Inflammatory macrophage (primary cell): Measurements from ENCODE around the gene TRANK1.
A peak's percentile ranks its signal among the peaks of the same experiment; 100 is the strongest.
"Not testable (repeated sequence)": the region's sequence is repeated elsewhere in the genome, so short reads cannot be mapped to it uniquely, and the experiment has no call there.

Experiments used
- DNase-seq, 2 donors: peaks; one replicate each; pipeline ENCODE4 v3.0.0-alpha.2; 2020 to 2022

TRANK1 gene

DNA sequence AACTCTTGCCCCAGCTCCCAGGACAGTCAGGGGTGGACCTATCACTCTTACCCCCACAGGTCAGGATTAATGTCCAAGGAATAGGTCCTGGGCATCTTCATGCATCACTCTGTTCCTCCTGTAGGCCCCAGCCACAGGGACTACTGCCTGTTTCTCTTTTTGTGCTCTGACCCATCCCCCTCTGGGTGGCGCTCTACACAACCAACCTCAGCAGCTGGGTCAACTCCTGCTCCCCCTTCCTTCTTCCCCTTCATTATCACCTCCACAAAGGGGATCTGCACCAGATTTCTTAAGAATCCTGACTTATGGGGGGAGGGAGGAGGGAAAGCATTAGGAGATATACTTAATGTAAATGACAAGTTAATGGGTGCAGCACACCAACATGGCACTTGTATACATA is 12.2 kb upstream of the TRANK1 start:
- DNase-seq, result no peak

GRCh38 chr3:36956155-36956554 is 11.3 kb upstream of the TRANK1 start:
- DNase-seq, result no peak

- no peak for DNase-seq
Measured at GRCh38 chr3:36954452-36955134, 9.7 kb upstream of the TRANK1 start.

DNA sequence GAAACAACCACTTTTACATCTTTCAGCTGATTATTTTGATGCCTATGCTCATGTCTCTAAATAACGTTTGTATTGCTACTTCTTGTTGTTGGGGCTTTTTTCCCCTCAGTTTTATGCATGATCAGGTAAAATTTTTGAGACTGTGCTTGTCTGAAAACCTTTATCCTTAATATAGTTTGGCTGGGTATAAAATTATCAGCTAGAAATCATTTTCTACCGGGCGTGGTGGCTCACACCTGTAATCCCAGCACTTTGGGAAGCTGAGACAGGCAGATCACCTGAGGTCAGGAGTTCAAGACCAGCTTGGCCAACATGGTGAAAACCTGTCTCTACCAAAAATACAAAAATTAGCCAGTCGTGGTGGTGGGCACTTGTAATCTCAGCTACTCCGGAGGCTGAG is 3.0 kb upstream of the TRANK1 start:
- not testable (repeated sequence) for DNase-seq

GRCh38 chr3:36945333-36945980 is 603 bp upstream of the TRANK1 start:
- no peak for DNase-seq

GRCh38 chr3:36944012-36944640 is 728 bp downstream of the TRANK1 start:
- DNase-seq, result peak; percentile 40 to 48

DNA sequence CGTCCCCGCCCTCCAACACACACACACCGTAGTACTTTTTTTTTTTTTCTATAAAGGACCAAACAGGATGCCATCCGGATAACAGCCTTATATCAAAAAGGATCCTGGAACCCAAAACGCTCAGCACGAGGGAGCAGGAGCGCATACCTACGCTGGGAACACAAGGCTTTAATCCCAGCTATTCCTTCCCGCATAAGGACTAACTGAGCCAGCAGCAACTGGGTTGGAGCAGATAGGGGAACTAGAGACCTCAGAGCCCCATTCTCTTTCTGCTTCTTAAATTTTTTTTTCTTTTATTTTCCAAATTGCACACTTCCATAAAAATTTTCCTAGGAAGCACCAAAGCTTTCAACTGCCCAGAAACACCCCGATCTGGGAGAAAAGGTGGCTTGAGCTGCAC is 1.3 kb downstream of the TRANK1 start:
- DNase-seq, result no peak

GRCh38 chr3:36942638-36943248 is 2.1 kb downstream of the TRANK1 start:
- no peak for DNase-seq

GRCh38 chr3:36941658-36942057 is 3.2 kb downstream of the TRANK1 start:
- no peak for DNase-seq

DNA sequence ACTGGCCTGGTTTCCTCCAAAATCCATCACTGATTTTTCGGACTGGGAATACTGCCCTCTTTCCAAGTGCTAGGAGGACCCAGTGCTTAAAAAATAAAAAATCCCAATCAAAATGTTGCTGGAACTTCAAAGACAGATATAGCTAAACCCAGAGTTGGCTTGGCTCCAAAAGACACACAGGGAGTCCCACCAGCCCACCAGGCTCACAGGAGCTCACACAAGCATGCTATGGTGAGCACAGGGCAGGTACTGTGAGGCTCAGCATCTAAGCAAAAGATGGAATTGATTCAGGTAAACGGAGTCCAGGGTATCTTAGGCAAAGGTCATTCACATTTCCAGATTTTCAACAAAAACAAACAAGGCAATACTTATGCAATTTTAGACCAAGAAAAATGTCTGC is 3.7 kb downstream of the TRANK1 start:
- no peak for DNase-seq

GRCh38 chr3:36937492-36937891 is 7.4 kb downstream of the TRANK1 start:
- DNase-seq, result no peak

- DNase-seq, result no peak
Measured at GRCh38 chr3:36933540-36934296, 11.1 kb downstream of the TRANK1 start.

- DNase-seq, result not testable (repeated sequence)
Measured at GRCh38 chr3:36931424-36931823, 13.4 kb downstream of the TRANK1 start.

DNA sequence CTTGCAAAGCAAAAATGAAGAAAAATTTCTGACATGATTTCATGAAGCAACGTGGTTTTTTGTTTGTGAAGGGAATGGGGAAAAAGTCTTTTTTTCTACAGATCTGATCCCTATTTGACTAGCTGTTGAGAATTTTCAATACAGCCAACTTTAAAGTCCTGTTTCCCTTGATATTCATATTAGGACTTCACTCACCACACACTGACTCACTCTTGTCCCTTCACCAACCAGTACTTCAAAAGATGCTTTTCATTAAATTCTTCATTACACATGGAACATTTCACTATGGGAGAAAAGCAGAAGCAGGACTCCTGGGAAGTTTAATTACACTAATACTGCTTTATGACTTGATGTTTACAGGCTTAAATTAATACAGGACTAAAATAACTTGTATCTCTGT is 16.6 kb downstream of the TRANK1 start:
- no peak for DNase-seq

- no peak for DNase-seq
Measured at GRCh38 chr3:36926292-36926897, 18.5 kb downstream of the TRANK1 start.

- no peak for DNase-seq
Measured at GRCh38 chr3:36924744-36925521, 19.9 kb downstream of the TRANK1 start.

GRCh38 chr3:36923981-36924743 is 20.7 kb downstream of the TRANK1 start:
- DNase-seq, result peak in 1 of 2 donors; percentile 54

GRCh38 chr3:36923523-36923943 is 21.3 kb downstream of the TRANK1 start:
- DNase-seq, result no peak

- DNase-seq, result no peak
Measured at GRCh38 chr3:36920884-36921567, 23.8 kb downstream of the TRANK1 start.
